Measurements from ENCODE around the gene PRDM2.

Gene PRDM2

DNA sequence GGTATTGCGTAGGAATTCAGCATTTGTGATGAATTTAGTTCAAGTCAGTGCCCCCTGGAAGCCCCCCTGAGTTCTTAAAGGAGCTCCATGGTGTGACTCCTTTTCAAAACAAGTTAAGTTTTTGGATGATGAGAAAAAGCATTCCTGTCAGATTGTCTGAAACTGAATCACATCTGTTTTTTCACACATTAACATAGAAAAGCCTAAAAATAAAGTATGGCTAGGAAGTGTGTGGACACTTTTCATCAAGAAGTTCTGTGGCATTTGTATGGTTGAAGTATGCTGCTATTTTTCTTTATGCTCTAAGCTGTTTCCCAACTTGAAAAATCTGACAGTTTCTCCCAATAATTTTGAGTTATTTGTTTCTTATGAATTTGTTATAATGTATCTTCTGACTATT is 33.7 kb downstream of the PRDM2 start:
- Histone ChIP-seq H3K9ac (ENCODE audit: low read depth, low read length) (no peak overlapping the region), H3K9me3 (ENCODE audit: insufficient read depth, low read depth, low read length) (no peaks in the 10 kb centered on the region), H3K27ac (ENCODE audit: low read depth, low read length) (no peak overlapping the region), H3K27me3 (ENCODE audit: insufficient read depth, low read length) (no peaks in the 10 kb centered on the region), H3K4me3 (ENCODE audit: low read length) (no peak overlapping the region), H3K4me1 (ENCODE audit: insufficient read depth, low read length) (peaks cover 4% of the 10 kb centered on the region; the same call in 1 of the 2 replicates), H3K36me3 (ENCODE audit: insufficient read depth, low read length) (peaks cover 5% of the 10 kb centered on the region; the same call in 1 of the 2 replicates)
- WGBS = 89% methylated on average over 1 of the region's 1 CpG

- Histone ChIP-seq H3K9ac (ENCODE audit: low read depth, low read length) (no peak overlapping the region), H3K27ac (ENCODE audit: low read depth, low read length) (no peak overlapping the region), H3K4me1 (ENCODE audit: insufficient read depth, low read length) (peaks cover 4% of the 10 kb centered on the region; the same call in 1 of the 2 replicates), H3K4me3 (ENCODE audit: low read length) (no peak overlapping the region), H3K27me3 (ENCODE audit: insufficient read depth, low read length) (no peaks in the 10 kb centered on the region), H3K9me3 (ENCODE audit: insufficient read depth, low read depth, low read length) (no peaks in the 10 kb centered on the region), H3K36me3 (ENCODE audit: insufficient read depth, low read length) (peaks cover 5% of the 10 kb centered on the region; the same call in 1 of the 2 replicates)
- 93% methylated on average over 10 of the region's 11 CpGs for WGBS
Observed at GRCh38 chr1:13735168-13735930, 35.4 kb downstream of the PRDM2 start.

DNA sequence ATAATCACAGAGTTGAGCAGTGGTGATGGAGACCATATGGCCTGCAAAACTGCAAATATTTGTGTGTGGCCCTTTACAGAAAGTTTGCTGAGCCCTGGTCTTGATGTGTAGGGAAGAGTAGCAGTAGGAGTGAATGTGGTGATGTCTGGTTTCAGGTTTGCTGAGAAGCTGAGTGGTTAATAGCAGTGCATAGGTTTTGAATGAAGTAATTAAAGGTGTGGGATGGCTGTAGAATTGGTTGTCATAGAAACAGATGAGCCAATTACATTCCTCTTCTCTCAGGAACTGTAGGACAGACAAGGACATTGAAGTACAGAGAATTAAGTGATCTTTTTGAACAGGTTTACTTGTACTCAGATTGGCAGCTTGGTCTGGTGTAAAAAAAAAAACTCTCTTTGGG is 37.4 kb downstream of the PRDM2 start:
- H3K4me1 ChIP-seq (ENCODE audit: insufficient read depth, low read length) = peaks cover 4% of the 10 kb centered on the region; the same call in 1 of the 2 replicates
- no peak overlapping the region for H3K27ac ChIP-seq (ENCODE audit: low read depth, low read length)
- no peaks in the 10 kb centered on the region for H3K9me3 ChIP-seq (ENCODE audit: insufficient read depth, low read depth, low read length)
- no peak overlapping the region for H3K9ac ChIP-seq (ENCODE audit: low read depth, low read length)
- no peak overlapping the region for H3K4me3 ChIP-seq (ENCODE audit: low read length)
- H3K36me3 ChIP-seq (ENCODE audit: insufficient read depth, low read length) = 0 out of 2 replicates have a peak, but pooled peaks cover 2% of the 10 kb centered on the region
- no peaks in the 10 kb centered on the region for H3K27me3 ChIP-seq (ENCODE audit: insufficient read depth, low read length)

- no CpG with 5 or more reads among the region's 3 CpGs for WGBS
- no peak overlapping the region for H3K27ac ChIP-seq (ENCODE audit: low read depth, low read length)
- H3K4me1 ChIP-seq (ENCODE audit: insufficient read depth, low read length) = peaks cover 8% of the 10 kb centered on the region
- peaks cover 22% of the 10 kb centered on the region for H3K27me3 ChIP-seq (ENCODE audit: insufficient read depth, low read length)
- no peaks in the 10 kb centered on the region for H3K9me3 ChIP-seq (ENCODE audit: insufficient read depth, low read depth, low read length)
- H3K9ac ChIP-seq (ENCODE audit: low read depth, low read length) = no peak overlapping the region
- H3K4me3 ChIP-seq (ENCODE audit: low read length) = no peak overlapping the region
- H3K36me3 ChIP-seq (ENCODE audit: insufficient read depth, low read length) = peaks cover 7% of the 10 kb centered on the region; the same call in 1 of the 2 replicates
Observed at GRCh38 chr1:13746342-13746741, 46.4 kb downstream of the PRDM2 start.

DNA sequence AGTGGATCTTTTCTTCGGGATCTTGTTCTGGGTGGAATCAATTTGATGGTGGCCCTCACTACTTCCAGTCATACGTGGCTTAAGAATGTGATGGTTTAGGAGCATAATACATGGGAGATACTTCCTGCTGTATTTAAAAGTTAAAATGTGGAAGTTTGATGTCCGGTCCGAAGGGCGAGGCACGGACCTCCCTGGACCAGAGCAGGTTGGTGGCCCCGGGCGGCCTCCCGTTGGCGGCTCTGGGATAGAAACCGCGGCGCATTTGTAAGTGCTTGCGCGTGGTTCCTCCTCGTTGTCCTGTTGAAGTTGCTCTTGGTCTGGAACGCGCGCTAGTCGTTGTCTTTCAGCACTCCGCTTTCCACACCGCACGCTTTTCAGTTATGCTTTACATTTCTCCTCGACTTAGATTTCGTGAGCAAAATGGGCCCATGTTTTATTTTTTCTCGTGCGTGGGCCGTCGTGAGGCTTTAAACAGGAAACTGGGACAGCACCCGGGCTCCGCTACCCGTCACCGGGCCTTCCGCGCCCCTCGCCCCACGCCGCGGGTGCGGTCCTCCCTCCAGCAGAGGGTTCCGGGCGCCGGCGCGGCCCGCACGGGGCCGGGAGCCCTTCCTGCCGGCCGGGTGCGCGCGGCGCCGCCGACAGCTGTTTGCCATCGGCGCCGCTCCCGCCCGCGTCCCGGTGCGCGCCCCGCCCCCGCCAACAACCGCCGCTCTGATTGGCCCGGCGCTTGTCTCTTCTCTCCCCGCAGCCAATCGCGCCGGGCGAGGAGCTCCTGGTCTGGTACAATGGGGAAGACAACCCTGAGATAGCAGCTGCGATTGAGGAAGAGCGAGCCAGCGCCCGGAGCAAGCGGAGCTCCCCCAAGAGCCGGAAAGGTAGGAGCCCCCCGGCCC is 48.9 kb downstream of the PRDM2 start:
- no peaks in the 10 kb centered on the region for H3K36me3 ChIP-seq (ENCODE audit: insufficient read depth, low read length)
- peaks cover 8% of the 10 kb centered on the region for H3K4me1 ChIP-seq (ENCODE audit: insufficient read depth, low read length)
- peak overlapping the region; percentile 77 for H3K9ac ChIP-seq (ENCODE audit: low read depth, low read length)
- peak overlapping the region; percentile 78 for H3K4me3 ChIP-seq (ENCODE audit: low read length)
- H3K27me3 ChIP-seq (ENCODE audit: insufficient read depth, low read length) = peaks cover 22% of the 10 kb centered on the region
- no peaks in the 10 kb centered on the region for H3K9me3 ChIP-seq (ENCODE audit: insufficient read depth, low read depth, low read length)
- 3% methylated on average over 83 of the region's 83 CpGs for WGBS
- no peak overlapping the region for H3K27ac ChIP-seq (ENCODE audit: low read depth, low read length)

DNA sequence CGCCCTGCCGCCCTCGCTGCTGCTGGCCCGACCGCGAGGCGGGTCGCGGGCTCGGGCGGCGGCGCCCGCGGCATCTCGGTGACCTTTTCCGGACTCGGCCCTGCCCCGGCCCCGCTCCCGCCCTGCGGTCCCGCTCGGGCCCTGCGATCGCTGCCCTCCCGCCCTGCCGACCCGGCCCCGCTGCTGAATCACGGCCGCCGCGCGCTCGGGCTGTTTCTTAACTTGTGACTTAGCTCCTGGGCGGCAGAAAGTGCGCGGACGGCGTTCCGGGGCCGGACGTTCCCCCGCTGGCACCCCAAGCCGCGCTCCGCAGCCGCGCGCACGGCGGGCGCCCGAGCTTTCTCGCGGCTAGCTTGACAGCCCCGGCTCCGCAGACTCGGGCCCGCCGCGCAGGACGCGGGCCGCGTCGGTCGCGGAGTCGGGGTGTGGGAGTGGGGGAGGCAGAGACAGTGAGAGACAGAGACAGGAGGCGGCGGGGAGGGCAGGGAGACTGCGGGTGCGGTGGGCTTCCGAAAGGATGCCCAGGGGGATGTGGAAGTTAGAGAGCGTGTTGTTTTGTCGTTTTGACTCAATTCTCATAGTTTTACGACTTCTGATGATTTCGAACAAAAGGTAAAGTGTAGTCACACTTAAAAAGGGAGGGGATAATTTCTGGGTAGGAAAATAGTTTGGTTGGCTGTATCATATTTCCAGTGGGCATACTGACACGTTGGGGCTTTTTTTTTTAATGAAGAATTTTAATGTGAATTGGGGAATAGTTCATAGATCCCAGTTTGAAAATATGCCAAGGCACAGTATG is 49.8 kb downstream of the PRDM2 start:
- Histone ChIP-seq H3K4me3 (ENCODE audit: low read length) (peak overlapping the region; percentile 78), H3K36me3 (ENCODE audit: insufficient read depth, low read length) (no peaks in the 10 kb centered on the region), H3K9me3 (ENCODE audit: insufficient read depth, low read depth, low read length) (no peaks in the 10 kb centered on the region), H3K9ac (ENCODE audit: low read depth, low read length) (peak overlapping the region; percentile 75), H3K27me3 (ENCODE audit: insufficient read depth, low read length) (peaks cover 22% of the 10 kb centered on the region), H3K4me1 (ENCODE audit: insufficient read depth, low read length) (peaks cover 8% of the 10 kb centered on the region), H3K27ac (ENCODE audit: low read depth, low read length) (peak overlapping the region; percentile 80)
- under 1% methylated on average over 81 of the region's 81 CpGs for WGBS

GRCh38 chr1:13751458-13751871 is 51.5 kb downstream of the PRDM2 start:
- no peak overlapping the region for H3K4me3 ChIP-seq (ENCODE audit: low read length)

DNA sequence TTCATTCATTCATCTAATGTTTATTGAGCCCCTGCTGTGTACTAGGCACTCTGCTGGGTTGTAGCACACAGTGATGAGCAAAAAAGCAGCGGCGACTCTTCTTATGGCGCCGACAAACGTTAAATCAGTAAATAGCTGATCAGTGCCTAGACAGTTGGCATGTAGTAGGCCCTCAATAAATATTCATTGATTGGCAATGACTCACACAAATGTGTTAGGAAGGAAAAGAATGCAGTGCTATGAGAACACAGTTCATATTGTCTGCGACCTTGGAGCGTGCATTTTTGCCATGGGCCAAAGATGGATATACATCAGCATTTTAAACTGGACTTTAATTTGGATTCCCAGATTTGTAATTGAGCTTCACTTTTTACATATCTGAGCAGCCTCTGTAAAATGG is 52.0 kb downstream of the PRDM2 start:
- Histone ChIP-seq H3K4me3 (ENCODE audit: low read length) (no peak overlapping the region), H3K27ac (ENCODE audit: low read depth, low read length) (no peak overlapping the region), H3K36me3 (ENCODE audit: insufficient read depth, low read length) (no peaks in the 10 kb centered on the region), H3K9me3 (ENCODE audit: insufficient read depth, low read depth, low read length) (no peaks in the 10 kb centered on the region), H3K27me3 (ENCODE audit: insufficient read depth, low read length) (peaks cover 19% of the 10 kb centered on the region), H3K4me1 (ENCODE audit: insufficient read depth, low read length) (peaks cover 8% of the 10 kb centered on the region), H3K9ac (ENCODE audit: low read depth, low read length) (no peak overlapping the region)
- 93% methylated on average over 7 of the region's 7 CpGs for WGBS

More at GRCh38 chr1:13751458-13751871, 51.5 kb downstream of the PRDM2 start:
- peaks cover 8% of the 10 kb centered on the region for H3K4me1 ChIP-seq (ENCODE audit: insufficient read depth, low read length)
- no peaks in the 10 kb centered on the region for H3K36me3 ChIP-seq (ENCODE audit: insufficient read depth, low read length)
- no peak overlapping the region for H3K9ac ChIP-seq (ENCODE audit: low read depth, low read length)
- H3K27ac ChIP-seq (ENCODE audit: low read depth, low read length) = no peak overlapping the region
- WGBS = 89% methylated on average over 5 of the region's 5 CpGs
- H3K27me3 ChIP-seq (ENCODE audit: insufficient read depth, low read length) = peaks cover 22% of the 10 kb centered on the region
- no peaks in the 10 kb centered on the region for H3K9me3 ChIP-seq (ENCODE audit: insufficient read depth, low read depth, low read length)

DNA sequence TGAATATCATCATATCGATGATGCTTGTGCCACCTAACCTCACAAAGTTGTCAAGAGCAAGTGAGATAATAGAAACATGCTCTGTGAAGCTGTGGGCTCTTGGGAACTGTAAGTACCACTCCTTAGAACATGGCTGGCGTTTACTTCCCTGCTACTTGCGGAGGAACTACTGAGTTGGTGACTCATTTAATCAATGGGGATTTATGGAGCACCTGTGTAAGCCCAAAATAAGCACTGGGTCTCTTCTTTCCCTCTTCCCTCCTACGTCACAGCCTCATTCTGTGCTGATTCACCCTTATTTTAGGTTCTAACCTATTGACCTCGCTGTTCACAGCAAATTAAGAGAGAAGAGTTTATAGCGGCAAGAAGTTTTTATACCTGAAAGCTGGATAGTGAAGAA is 52.9 kb downstream of the PRDM2 start:
- Histone ChIP-seq H3K9ac (ENCODE audit: low read depth, low read length) (no peak overlapping the region), H3K4me3 (ENCODE audit: low read length) (no peak overlapping the region), H3K27ac (ENCODE audit: low read depth, low read length) (no peak overlapping the region), H3K9me3 (ENCODE audit: insufficient read depth, low read depth, low read length) (no peaks in the 10 kb centered on the region), H3K27me3 (ENCODE audit: insufficient read depth, low read length) (peaks cover 10% of the 10 kb centered on the region), H3K4me1 (ENCODE audit: insufficient read depth, low read length) (peaks cover 14% of the 10 kb centered on the region), H3K36me3 (ENCODE audit: insufficient read depth, low read length) (no peaks in the 10 kb centered on the region)
- 95% methylated on average over 6 of the region's 6 CpGs for WGBS

GRCh38 chr1:13753636-13754402 is 53.8 kb downstream of the PRDM2 start:
- H3K9ac ChIP-seq (ENCODE audit: low read depth, low read length) = no peak overlapping the region
- H3K27ac ChIP-seq (ENCODE audit: low read depth, low read length) = no peak overlapping the region
- no peaks in the 10 kb centered on the region for H3K9me3 ChIP-seq (ENCODE audit: insufficient read depth, low read depth, low read length)
- H3K27me3 ChIP-seq (ENCODE audit: insufficient read depth, low read length) = peaks cover under 1% of the 10 kb centered on the region; the same call in 1 of the 2 replicates
- WGBS = 87% methylated on average over 5 of the region's 5 CpGs
- H3K36me3 ChIP-seq (ENCODE audit: insufficient read depth, low read length) = no peaks in the 10 kb centered on the region
- H3K4me1 ChIP-seq (ENCODE audit: insufficient read depth, low read length) = peaks cover 19% of the 10 kb centered on the region
- H3K4me3 ChIP-seq (ENCODE audit: low read length) = no peak overlapping the region
